T-helper 1 cell treated with Interleukin-12 subunit alpha and Interleukin-12 subunit beta and Interleukin-4 antibody, amounts not matched to agents 30 ng/mL and 1 ng/mL, for 36 hours (primary cell): ENCODE results near the gene OR10G8. TPM values are rescaled to one million over a fixed set of nuclear protein-coding genes. Genes with fewer than 3 reads are reported as not detected.

Experiments used
- intact Hi-C: fragments of 100-400 bp; cut with micrococcal nuclease; formaldehyde crosslinking; loops from one replicate; pipeline ENCODE4 v1.15.1; 2024
- total RNA-seq: library from RNA; stranded (reverse); gene quantifications from 2 replicates; pipeline ENCODE4 v1.2.3, GENCODE V29; 2022

OR10G8 gene
- total RNA-seq, 1 donor from 2014 or later, result not detected

- intact Hi-C loops, result no loop called here
Observed at GRCh38 chr11:124077266-124077665, 50.7 kb downstream of the OR10G8 start.

GRCh38 chr11:124078591-124078990 lies 52.0 kb downstream of the OR10G8 start:
- intact Hi-C loops, result no loop called here

- intact Hi-C loops, result no loop called here
Observed at GRCh38 chr11:124079631-124080326, 53.2 kb downstream of the OR10G8 start.

Other genes with a start within 250 kb of the OR10G8 start
- not detected in 2 replicates for gene OR6M1, start 220.4 kb upstream of the OR10G8 start, total RNA-seq
- gene TMEM225, start 141.1 kb upstream of the OR10G8 start, total RNA-seq, result not detected in 2 replicates
- gene OR8D4, start 124.6 kb upstream of the OR10G8 start, total RNA-seq, result not detected in 2 replicates
- gene OR4D5, start 87.2 kb upstream of the OR10G8 start, total RNA-seq, result not detected in 2 replicates
- not detected in 2 replicates for gene OR6T1, start 83.0 kb upstream of the OR10G8 start, total RNA-seq
- gene OR10S1, start 49.0 kb upstream of the OR10G8 start, total RNA-seq, result not detected in 2 replicates
- gene OR10G6, start 31.6 kb upstream of the OR10G8 start, total RNA-seq, result not detected in 2 replicates
- gene OR10G4, start 13.8 kb upstream of the OR10G8 start, total RNA-seq, result not detected in 2 replicates
- gene OR10G9, start 3.8 kb upstream of the OR10G8 start, total RNA-seq, result not detected in 2 replicates
- gene OR10G7, start 14.5 kb downstream of the OR10G8 start, total RNA-seq, result not detected in 2 replicates
- 9.5 and 11.0 TPM in 2 replicates for gene VWA5A, start 88.7 kb downstream of the OR10G8 start, total RNA-seq
- gene OR10D3, start 156.5 kb downstream of the OR10G8 start, total RNA-seq, result not detected in 2 replicates
- gene OR8G1, start 214.3 kb downstream of the OR10G8 start, total RNA-seq, result not detected in 2 replicates
- gene OR8G5, start 229.6 kb downstream of the OR10G8 start, total RNA-seq, result not detected in 2 replicates